Fibroblast of peridontal ligament (primary cell): Measurements from ENCODE around the gene RBM26.

Source experiments
- DNase-seq: peaks from one replicate; pipeline ENCODE4 v3.0.0-alpha.2; 2010; ENCODE audit errors: extremely low read depth

RBM26 gene

DNA sequence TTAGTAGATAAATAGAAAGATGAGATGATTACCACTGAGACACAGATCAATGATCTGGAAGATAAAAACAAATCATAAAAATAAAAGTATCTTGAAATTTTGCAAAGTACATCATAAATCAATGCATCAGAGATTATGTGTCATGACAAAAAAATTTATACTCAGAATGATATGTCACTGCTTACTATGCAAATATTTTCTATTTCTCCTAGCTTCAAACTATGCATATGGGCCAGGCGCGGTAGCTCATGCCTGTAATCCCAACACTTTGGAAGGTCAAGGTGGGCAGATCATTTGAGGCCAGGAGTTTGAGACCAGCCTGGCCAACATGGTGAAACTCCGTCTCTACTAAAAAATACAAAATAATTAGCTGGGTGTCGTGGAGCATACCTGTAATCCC, 17.3 kb upstream of the RBM26 start:
- no peak for DNase-seq

DNA sequence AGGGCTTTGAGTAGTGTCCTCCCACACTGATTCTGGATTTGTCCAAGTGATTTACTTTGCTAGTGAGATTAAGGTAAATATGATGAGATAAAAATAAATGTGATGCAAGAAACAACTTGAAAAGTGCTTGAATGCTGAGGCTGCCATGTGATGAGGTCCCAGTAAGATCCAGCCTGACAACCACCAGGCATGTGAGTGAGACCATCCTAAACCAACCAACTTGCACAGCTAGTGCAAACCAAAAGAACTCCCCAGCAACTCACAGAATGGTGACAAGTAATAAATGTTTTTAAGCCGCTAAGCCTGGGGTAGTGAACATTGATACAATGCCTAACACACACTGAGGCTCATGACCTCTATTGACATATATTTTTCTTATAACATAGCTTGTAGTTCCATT, 13.3 kb upstream of the RBM26 start:
- no peak for DNase-seq

DNA sequence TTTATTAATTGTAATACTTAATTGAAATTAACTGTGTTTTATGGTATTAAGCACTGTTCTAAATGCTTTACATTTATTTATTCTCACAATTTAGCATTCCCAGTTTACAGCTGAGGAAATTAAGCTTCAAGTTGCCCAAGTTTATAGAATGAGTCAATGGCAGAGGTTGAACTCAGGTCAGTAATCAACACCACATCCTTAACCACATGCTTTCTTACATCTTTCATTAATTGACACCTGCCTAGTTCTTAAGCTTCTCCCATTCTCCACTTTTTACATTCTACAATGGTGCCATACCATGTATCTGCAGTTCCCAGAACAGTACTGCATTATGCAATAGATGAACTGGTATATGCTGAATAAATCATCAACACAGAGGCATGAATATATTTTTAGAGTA, 11.7 kb upstream of the RBM26 start:
- DNase-seq: no peak

DNA sequence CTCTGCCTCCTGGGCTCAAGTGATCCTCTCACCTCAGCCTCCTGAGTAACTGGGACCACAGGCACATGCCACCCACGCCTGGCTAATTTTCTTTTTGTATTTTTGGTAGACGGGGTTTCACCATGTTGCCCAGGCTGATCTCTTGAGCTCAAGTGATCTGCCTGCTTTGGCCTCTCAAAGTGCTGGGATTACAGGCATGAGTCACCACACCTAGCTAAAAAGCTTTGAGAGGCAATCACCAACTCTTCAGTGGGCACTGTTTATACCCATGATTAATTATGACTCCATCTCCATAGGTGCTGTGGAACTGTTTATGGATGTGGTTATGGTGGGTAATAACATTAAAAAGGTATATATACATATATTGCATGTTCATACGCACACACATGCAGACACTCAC, 7.5 kb upstream of the RBM26 start:
- DNase-seq: no peak

DNA sequence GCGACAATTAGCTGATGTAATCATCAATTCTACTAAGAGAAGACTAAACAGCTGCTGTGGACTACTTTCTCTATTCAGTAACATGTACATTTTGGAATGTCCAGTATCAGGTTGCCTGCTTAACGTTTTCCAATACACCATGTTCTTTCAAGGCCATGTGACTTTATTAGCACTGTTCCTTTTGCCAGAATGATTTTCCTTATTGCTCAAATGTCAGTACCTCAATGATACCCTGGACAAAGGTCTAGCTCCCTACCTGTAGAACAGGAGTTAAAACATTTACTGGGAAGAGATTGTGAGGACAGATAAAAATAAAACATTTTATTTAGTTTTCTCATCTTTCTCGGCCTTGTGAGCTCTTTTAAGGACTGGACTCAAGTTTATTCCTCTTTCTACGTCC, 3.8 kb upstream of the RBM26 start:
- DNase-seq: no peak

DNA sequence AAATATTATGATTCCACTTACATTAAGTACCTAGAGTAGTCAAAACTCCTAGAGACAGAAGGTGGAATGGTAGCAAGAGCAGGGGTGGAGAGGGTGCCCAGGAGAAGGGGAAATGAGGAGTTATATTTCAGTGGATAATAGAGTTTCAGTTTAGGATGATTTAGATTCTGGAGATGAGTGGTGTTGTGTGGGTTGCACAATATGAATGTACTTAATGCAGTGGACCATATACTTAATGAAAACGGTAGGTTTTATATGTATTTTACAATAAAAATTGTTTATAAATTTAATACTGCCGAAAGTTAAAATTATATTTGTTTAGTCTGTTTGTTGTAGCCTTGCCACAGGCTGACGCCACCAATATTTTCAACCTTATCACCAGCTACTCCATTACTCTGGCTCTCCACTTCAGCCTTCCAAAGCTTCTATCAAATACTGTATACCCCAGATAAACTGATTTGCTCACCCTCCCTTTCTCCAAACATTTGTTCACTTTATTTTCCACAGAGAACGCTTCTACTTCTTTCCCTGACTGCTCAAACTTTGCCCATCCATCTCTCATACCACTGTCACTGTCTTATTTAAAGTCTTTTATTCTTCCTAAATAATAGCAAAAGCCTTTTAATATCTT, 1.4 kb upstream of the RBM26 start:
- DNase-seq: no peak

DNA sequence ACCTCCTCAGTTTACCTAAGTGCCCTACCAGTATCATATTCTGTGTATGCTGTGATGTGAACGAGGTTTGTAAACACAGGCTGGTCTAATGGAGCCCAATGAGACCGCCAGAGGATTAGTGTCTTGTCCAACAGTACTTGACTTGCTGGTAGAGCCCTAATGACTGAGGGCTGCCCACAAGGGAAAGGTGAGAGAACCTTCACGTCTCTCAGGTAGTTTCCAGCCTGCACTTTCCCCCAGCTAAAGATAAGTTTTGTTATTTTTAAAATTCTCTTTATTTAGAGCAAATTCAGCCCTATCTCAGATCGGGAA, 498 bp upstream of the RBM26 start:
- no peak for DNase-seq

DNA sequence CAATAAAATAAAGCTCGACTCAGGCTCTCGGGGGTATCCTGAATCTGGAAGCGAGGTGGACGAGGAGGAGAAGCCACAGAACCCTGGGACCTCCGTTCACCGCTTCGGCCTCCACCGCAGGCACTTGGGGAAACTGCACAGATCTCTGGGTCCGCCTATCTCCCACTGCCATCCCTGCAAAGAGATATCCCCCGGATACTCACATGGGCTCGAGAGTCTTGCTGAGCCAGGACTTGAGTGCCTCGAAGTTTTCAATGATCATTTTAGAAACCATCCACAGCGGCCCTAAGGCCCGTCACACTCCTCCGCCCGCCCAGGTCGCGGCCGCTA, 589 bp downstream of the RBM26 start:
- no peak for DNase-seq

DNA sequence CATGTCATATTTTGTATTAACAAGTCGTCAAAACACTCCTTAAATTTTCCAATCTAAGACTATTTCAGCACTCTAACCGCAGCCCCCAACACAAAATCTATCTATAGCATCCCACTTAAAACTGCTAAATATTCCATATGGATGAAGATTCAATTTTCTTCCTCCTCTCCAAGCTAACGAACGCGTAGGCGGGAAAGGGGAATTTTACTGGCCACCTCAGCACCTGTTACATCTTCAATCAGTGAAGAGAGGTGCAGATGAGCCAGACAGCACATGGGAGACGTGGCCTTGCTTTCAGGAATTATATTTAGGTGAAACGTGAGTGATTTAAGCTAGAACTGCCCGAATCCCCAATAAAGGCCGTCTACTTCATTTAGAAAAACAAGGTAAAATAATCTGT, 1.1 kb downstream of the RBM26 start:
- DNase-seq: no peak

DNA sequence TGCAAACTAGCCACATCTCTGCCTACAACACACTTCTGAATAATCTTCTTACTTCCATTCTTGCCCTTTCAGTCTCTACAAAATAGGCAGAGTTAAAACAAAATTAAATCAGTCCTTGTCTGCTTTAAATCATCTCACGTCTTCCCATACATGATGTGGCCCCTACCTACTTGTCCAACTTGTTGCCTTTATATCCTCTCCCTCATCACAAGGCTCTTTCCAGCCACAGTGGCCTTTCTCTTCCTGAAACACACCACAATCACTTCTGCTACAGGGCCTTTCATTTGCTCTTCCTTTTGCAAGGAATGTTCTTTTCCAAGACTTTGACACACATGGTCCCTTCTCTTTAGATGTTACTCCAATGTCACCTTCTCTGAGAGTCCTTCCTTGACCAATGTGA, 1.7 kb downstream of the RBM26 start:
- DNase-seq: no peak

DNA sequence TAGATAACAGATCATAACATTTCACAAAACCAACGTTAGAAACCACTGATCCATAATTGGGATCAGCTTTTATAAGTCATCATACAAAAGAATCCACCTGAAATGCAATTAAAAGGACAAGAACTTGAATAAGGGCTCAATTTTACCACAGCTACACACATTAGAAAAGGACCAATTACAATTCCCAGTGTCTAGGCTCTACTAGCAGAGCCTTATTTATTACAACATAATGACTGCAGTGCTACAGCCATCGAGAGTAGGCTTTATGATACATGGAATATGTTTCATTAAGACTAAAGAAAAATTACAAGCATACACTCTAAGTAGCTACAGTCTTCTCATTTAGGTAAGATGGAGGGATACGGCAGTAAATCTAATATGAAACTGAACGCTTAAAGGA, 2.9 kb downstream of the RBM26 start:
- DNase-seq: no peak

DNA sequence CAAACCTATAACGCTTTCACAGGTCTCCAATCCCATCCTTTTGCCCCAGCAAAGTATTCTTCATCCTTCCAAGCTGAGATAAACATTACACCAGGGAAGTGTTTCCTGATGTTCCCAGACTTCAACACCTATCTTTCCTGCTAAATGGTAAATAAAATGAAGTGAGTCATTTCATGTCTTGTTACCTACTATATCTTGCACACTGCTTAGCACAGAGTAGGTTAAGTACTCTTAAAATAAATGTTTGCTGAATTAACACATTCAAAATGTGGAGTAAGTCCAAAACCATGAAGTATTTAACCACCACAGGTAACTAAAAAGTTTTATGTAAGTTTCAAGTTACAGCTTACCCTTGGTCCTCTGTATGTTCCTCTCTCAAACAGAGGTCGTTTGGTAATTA, 3.4 kb downstream of the RBM26 start:
- no peak for DNase-seq

DNA sequence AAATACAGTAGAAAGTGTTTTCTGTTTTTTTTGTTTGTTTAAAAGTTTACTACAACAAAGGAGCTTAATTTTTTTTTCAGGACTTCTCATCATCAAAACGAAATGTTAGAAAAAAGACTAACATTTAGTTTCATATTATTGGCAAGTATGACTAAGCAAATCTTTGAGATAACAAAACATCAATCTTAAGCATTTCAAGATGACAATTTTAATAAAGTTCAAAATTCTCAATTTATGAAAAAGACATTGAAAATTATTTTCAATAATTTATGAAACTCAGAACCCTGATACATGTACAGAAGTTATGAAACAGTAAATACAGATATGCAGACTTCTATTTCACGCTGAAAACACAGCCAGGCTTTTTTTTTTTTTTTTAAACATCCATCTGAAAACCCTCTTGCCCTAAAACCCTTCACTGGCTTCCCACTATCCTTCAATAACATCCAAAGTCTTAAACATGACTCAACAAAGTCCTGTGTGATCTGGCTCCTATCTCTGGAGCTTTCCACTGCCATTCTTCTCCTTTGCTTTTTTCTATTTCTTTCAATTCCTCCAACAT, 3.9 kb downstream of the RBM26 start:
- peak; percentile 22 for DNase-seq

DNA sequence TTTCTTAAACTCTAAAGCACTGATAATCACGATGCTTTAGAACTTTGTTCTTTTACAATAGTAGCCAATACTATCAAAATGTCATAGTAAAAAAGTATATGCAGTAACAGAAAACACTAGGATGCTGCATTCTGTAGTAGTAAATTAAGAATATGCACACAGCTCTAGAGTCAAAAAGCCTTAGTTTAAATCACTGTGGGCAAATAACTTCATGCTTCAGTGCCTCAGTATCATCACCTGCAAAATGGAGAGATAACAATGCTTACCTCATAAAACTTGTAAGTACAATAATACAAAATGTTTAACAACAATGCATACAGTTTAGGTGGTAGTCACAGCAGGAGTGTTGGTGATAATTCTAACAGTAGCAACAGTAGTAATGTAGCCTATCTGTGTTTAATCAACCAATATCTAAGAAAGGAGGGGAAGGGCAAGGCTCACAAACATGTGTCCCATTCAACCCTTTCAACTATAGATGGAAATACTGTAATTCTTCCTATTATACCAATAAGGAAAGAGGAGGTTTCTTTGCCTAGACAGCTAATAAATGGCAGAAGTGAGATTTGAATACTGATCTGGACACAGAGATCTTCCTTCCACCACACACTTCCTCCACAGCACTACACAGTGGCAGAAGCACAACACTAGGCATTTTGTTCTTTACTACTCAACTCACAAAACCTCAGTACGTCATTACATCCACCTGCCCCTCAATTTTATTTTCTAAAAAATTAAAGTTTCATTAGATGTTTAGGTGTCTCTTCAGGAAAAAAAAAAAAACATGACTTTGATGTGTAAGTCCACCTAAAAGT, 4.6 kb downstream of the RBM26 start:
- DNase-seq: no peak

DNA sequence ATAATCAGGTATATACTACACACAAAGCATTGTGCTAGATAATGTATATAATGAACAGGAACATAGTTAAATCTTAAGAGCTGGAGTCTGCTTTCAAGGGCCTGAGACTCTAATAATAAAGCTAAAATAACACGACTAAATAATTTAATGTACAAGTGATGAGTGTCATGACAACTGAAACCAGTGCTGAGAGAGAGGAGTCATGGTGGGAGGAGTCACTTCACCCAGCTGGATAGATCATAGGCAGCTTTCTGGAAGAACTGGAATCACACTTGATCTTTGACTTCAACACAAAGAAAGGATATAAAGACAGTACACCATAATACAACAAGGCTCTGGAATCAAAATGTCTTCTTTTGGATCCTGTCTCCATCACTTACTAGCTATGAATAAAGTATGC, 7.1 kb downstream of the RBM26 start:
- DNase-seq: no peak

DNA sequence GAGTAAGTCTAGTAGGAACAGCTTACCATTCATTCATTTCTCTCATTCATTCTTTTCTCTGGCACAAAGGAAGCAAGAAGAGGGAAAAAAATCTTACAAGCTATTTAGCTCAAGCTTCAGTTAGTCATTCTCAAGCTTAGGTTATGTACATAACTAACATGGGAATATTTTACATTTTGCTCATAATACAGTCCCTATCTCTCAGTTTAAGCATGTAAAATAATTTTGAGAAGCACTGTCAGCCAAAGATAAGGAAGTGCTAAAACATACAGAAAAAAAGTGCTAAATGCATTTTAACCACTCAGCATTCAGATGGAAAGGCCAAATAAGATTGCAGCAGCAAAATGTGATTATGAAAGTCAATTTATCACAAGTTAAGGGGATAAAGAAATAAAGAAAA, 7.9 kb downstream of the RBM26 start:
- DNase-seq: no peak

DNA sequence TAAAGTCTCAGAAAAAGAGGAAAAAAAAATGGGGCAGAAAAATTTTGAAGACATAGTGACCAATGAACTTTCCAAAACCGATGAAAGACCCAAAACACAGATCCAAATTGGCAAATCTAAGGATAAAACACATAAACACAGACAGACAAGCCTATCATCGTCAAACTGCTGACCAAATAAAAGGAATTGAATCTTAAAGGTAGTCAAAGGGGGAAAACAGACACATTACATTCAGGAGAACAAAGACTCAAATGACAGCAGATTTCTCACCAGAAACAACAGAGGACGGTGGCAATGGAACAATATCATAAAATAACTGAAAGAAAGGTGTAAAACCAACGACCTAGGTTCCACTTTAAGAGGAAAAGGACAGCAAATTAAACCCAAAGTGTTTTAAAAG, 10.2 kb downstream of the RBM26 start:
- no peak for DNase-seq

DNA sequence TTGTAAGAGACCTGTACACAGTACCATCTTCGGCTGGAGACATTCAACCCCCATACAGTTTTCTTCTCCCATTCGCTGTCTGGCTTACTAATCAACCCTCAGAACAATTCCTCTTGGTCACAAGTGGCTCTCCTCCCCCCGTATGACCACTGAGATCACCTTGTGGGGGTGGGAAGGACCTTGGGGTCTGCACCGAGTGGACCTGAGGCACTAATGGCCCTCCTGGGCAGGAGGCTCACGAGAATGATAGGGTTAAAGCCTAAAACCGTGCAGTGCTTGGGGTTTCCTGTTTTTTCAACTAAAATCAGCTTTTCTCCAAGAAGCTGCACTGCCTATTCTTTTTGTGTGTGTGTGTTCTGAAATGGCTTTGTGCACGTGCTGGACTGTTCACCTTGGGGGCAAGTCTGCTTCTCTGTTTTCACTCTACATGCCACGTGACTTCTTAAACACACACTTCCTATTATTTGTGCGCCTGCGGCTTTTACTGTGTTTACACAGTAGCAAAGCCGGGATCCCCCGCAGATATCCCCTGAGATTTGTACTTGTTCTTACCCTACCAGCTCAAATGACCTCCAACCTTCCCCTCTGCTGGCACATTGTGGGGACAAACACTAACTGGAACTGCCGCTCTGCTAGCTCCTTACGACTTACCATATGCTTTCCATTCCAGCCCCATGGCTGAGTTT, 12.3 kb downstream of the RBM26 start:
- no peak for DNase-seq

DNA sequence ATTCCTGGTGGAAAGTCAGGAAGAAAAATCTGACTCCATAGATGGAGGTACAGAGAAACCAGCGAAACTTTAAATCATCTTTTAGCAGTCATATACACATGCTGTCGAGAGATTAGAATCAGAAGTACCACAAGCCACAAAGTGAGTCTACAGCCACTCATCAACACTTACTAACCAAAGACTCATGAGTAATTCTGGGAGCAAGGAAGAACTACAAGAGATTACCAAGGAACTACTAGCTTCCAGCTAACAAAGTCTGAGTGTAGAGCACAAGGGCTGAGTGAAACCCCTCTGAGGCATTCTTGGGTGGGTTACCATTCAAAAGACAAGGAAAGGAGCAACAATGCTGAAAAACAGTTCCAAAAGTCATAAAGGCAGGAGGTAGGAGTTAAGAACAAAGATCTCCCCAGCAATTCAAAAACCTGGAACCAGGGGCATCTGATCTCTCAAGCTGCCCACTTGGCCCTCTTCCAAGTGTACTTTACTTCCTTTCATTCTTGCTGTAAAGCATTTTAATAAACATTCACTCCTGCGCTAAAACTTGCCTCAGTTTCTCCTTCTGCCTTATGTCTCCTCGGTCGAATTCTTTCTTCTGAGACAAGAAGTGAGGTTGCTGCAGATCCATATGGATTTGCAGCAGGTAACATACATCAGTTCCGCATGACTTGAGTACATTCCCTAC, 13.0 kb downstream of the RBM26 start:
- DNase-seq: peak; percentile 34

DNA sequence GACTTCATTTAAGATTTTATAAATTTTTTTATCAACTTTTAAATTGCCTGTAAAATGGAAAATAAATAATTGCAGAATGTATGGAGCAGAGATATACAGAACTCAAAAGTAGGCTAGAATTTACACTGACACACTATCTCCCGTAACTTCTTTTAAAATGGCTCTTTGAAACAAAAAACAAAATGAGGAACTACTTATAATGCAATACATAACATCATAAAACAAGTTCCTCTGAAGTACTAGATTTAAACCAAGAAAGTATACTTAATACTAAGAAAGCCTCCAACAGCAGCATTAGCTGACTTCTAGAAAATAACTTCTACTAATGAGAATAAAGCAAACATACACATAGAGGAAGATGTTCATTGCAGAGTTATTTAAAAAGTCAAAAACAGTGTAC, 17.0 kb downstream of the RBM26 start:
- no peak for DNase-seq

DNA sequence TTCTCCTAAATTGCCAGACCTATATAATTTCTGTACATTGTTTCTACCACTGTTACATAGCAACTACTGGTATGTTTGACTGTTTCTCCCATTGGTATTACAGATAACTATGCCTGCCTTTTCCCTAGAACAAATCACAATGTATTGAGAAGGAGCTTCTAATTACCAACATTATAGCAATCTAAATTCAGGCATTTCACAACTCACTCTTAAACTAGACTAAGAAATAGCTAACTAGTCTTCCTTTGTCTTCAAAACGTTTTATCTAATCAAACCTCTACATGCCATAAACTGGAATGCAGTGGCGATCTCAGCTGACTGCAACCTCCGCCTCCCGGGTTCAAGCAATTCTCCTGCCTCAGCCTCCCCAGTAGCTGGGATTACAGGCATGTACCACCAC, 18.2 kb downstream of the RBM26 start:
- DNase-seq: no peak

DNA sequence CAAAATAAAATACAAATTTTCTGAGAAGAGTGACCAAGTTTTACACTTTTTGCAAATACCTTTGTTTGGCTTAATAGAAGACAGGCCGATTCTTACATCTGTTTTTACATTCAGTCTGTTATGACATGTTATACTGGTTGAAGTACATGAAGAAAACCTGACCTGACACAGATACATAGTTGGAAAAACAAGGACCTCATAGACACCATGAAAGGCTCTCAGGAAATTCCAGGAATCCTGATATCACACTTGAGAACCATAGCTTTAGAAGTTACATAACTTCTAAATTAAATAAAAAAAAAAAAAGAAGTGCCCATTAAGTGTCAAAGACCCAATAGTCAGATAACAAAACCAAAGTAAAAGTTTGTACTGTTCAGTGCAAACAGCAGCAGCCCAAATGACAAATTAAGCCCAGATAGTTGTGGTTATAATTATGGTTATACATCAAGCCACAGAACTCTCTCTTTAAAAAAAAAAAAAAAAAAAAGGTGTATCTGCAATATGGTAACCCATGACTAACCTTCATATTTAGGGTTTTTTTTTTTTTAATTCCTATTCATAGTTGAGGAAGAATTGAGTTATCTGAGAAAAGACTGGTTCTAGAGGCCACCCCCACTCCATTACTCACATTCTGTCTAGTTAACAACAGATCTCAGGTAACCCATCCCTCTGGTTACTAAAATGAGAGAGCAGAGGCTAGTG, 19.8 kb downstream of the RBM26 start:
- no peak for DNase-seq
